Adipose tissue (tissue), 3 donors: ENCODE measurements around the gene PINLYP. TPM values are rescaled to one million over a fixed set of nuclear protein-coding genes. Genes with fewer than 3 reads are reported as not detected.
"Not testable (repeated sequence)": the region's sequence is repeated elsewhere in the genome, so short reads cannot be mapped to it uniquely, and the experiment has no call there.

Experiments used
- H3K27ac ChIP-seq: one replicate; pipeline ENCODE4 v1.5.1; 2013; ENCODE audit warnings: low read depth, low read length
- WGBS, 3 donors: extraction: QIAGEN DNeasy Blood & Tissue Kit; methylation state at CpG; one replicate each; pipeline ENCODE4 v1.1.7; 2013; 5-methylcytosine and 5-hydroxymethylcytosine counted together
- polyA plus RNA-seq, 3 donors: library from polyadenylated mRNA; stranded (reverse); fragments of 200-250 nt; gene quantifications; one replicate each; pipeline ENCODE4 v1.2.3, GENCODE V29; 2013
- donor health status: healthy with polysubstance abuse.
- donor health status: Bipolar disorder and iron deficiency.
- donor health status: healthy.

The PINLYP gene
- polyA plus RNA-seq, 3 donors: 2.7 to 22.4 (median 9.6) TPM

DNA sequence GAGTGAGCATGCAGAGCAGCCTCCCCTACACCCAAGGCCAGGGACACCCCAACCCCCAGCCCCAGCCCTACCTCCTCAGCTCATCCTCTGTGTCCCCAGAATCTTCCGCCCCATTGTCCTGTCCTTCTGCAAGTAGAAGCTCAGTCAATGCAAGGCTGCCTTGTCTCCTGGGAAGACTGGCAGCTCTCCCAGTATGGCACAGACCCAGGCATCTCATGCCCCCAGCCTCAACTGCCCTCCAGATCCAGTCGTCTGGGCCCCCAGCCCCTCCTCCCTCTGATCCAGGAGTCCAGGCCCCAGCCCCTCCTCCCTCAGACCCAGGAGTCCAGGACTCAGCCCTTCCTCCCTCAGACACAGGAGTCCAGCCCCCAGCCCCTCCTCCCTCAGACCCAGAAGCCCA is 29.6 kb upstream of the PINLYP start:
- 79 to 86% (median 80%) methylated on average over 2 of the region's 2 CpGs for WGBS, 3 donors
- no peak overlapping the region for H3K27ac ChIP-seq

DNA sequence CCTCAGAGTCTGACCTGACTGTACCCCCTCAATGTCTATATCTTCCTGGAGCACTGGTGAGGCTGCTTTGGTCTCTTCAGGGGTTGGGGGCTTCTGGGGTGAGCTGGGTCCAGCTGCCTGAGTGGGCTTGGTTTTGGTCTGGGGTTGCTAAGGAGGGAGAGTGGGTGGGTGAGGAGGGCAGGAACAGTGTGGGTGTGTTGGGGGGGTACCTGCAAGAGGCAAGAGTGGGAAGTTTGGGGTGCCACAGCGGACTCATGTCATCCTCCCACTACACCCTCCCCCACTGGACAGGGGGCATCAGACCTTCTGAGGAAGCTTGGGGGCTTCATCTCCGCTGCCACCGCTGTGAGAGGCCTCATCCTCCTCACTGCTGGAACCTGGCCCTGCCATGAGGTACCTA is 29.0 kb upstream of the PINLYP start:
- no peak overlapping the region for H3K27ac ChIP-seq
- WGBS, 3 donors: 97 to 100% (median 100%) methylated on average over 3 of the region's 3 CpGs

DNA sequence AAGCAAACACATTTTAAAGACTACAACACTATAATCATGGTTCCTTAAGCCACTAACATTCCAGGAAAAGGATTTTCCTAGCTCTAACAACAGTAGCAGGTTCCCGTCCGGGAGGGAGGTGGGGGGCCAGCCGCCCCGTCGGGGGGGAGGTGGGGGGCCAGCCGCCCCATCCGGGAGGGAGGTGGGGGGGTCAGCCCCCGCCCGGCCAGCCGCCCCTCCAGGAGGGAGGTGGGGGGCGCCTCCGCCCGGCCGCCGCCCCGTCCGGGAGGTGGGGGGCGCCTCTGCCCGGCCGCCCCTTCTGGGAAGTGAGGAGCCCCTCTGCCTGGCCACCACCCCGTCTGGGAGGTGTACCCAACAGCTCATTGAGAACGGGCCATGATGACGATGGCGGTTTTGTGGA is 27.7 kb upstream of the PINLYP start:
- not testable (repeated sequence) for H3K27ac ChIP-seq
- WGBS, 3 donors: 89 to 100% (median 90%) methylated on average over 5 to 17 of the region's 24 CpGs

DNA sequence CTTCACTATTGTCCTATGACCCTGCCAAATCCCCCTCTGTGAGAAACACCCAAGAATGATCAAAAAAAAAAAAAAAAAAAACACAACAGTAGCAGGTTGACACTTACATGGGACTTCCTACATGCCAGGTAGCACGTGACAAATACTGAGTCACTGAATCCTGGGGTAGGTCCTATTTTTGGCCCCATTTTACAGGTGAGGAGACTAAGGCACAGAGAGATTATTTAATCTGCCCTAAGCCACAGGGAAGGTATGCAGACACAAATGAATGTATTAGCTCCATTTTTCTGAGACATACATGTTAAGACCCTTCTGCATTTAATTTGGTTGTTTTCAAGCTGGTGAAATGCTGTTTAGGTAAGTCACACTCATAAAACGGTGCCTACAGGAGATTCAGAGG is 26.9 kb upstream of the PINLYP start:
- WGBS, 3 donors: 86 to 89% (median 86%) methylated on average over 2 of the region's 2 CpGs
- no peak overlapping the region for H3K27ac ChIP-seq

DNA sequence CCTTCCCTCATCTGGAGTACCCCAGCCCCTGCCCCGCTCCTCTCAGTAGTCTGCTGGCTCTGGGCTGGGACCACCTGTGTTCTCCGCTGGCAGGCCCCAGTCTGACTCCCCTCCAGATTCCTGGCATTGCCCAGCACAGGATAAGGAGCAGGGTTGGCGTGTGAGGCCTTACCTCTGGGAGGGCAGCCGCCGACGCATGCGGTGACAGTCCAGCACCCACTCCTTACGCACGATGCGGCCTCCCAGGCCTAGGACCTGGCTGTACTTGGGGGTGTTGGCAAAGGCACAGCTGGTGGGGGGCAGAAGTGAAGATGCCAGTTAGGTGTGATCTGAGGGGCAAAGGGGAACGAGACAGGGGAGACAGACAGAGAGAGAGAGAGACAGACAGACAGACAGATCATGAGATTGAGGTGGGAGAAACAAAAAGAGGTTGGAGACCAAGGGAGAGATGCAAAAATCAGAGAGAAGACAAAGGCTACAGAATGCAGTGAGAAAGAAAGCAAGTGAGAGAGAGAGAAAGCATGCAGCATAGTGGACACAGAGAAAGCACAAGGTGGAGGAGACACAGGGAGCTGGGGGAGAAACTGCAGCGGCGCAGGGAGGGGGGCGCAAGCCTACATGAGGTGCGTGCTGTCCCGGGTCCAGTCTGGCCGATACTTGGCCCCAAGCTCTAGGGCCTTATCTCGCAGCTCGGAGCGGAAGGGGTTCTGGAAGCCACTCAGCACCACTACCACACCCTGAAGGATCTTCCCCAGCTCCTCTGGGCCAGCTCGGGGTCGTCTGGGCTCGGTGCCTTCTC is 24.0 kb upstream of the PINLYP start:
- WGBS, 3 donors: 90 to 95% (median 94%) methylated on average over 22 to 23 of the region's 23 CpGs
- no peak overlapping the region for H3K27ac ChIP-seq

DNA sequence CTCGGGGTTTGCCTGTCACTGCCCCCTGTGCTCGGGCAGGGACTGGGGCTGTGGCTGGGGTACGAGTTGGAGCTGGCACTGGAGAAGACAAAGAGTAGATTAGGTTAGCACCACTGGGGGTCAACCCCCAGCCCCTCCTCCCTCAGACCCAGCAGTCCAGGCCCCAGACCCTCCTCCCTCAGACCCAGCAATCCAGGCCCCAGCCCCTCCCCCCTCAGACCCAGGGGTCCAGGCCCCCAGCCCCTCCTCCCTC is 23.5 kb upstream of the PINLYP start:
- 89 to 92% (median 91%) methylated on average over 3 of the region's 3 CpGs for WGBS, 3 donors
- H3K27ac ChIP-seq: no peak overlapping the region

DNA sequence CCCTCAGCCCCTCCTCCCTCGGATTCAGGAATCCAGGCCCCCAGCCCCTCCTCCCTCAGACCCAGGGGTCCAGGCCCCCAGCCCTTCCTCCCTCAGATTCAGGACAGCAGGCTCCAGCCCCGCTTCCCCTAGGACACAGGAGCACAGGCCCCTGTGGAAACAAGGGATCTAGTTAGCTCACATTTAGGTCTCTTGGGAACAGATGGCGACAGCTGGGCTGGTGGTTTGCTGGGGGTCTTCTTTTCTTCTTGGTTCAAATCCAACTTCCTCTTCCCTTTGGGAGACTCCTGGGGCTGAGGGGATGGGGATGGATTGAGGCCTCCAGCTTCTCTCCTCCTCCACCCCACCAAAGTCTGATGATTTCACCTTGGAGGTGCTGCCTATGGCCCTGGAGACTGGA is 23.0 kb upstream of the PINLYP start:
- WGBS, 3 donors: 73 to 93% (median 79%) methylated on average over 3 of the region's 3 CpGs
- no peak overlapping the region for H3K27ac ChIP-seq

DNA sequence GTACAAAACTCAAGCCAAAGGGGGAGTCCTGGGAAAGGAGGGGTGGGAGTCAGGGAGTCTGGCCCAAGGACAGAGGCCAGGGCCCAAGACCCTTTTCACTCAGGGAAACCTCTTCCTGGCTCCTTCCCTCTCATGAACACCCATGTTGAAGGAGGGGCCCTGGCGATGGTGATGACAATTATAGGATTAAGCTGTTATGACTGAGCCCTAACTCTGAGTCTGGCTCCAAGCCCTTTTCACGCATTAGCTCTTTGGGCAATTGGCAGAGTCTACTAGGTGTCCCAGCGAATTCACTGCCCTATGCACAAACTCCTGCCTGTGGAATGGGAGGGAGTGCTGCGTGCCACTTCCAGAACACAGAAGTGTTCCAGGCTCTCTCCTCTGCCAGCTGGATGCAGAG is 21.9 kb upstream of the PINLYP start:
- no peak overlapping the region for H3K27ac ChIP-seq
- WGBS, 3 donors: 77 to 92% (median 81%) methylated on average over 4 of the region's 4 CpGs

DNA sequence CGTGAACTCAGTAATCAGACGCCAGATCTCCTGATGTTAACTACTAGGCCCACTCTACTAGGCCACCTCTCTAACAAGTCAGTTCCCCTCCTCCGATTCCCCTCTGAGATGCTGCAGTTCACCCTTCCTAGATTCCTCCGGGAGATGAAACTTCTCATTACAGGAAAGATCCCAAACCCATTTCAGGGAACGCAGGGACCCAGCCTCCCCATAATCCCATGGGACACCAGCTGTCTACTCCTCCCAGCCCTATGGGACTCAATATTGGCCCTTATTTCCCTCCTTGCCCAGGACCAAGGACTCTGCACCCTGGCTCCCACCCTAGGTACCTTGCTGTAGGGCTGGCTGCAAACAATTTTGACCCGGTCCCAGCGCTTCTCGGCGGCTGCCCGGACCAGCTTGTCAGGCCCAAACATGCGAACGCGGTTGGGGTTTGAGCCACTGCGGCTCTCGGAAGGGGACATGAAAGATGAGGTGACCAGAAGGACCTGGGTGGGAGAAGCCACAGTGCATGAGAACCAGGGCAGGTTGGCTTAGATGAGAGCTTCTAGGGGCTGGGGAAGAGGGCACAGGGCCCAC is 21.2 kb upstream of the PINLYP start:
- 92 to 99% (median 95%) methylated on average over 15 of the region's 15 CpGs for WGBS, 3 donors
- H3K27ac ChIP-seq: no peak overlapping the region

DNA sequence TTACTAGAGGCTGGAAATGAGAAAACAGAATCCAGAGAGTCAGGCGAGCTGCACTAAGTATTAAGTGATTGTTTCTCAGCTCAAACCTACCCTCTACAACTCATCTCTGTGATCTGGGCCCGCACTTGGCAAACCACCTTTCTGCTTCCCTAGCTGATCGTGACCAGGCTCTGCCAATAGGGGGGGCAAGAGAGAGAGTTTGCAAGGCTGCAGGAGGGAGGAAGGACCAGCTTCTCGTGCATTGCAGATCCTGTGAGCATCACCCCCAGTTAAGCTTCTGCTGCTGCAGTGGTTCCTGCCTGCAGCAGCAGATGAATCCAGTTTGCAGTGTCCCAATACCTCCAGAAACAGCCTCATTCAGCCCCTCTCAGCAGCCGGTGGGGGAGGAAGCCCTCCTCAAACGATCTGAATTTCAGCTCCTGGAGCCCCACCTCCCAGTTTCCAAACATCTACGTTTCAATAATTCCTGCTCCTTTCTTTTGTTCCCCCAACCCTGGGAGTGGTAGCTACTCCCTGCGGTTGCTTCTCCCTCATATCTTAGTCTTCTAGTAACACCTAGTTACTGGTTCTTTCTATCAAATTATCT is 20.3 kb upstream of the PINLYP start:
- WGBS, 3 donors: 34 to 43% (median 36%) methylated on average over 8 of the region's 8 CpGs
- H3K27ac ChIP-seq: no peak overlapping the region

DNA sequence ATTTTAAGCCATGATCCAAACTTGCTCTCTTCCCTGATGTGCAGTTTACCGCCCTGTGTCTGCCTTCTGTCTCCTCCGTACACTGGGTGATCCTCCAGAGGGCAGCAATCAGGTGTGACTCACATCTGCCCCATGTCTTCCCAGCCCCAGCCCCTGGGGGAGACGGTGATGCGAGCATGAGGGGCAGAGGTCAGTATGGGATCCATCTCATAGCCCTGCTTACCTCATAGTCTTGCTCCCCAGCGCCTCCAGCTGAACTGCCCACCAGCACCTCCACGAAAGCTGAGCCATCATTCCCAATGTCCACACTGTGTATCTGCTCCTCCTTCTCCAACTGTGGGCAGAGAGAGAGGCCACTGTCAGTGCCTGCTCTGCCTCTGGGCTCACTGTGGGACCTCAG is 14.9 kb upstream of the PINLYP start:
- 79 to 87% (median 84%) methylated on average over 6 of the region's 6 CpGs for WGBS, 3 donors
- H3K27ac ChIP-seq: no peak overlapping the region

DNA sequence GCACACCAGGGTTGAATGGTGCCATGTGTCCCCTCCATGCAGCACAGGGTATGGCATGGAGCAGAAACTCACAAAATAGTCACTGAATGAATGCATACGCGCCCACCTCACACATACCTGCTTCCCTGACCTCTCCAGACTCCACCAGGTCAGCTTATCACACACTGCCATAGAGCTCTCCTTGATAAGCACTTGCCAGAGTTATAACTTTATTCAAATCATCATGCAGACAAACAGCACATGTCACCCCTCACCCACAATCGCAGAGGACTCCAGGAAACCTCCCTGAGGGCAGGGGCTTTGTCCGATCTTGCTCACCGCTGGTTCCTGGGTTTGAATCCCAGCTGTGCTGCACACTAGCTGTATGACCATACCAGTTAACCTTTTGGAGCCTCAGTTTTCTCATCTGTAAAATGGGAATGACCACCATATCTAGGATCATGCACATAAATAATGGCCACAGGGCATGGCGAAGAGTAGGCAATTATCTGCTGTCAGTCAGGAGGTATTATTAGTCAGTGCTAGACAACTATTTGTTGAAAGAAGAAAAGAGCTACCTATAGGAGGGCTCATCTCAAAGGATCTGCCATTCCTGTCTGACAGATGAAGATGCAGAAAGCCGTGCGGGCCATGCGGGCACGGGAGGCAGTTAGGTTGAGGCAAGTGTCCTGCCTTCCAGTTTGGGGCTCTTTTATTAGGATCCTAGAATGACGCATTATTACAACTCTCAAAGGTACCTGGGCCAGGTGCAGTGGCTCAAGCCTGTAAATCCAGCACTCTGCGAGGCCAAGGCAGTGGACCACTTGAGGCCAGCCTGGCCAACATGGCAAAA is 14.2 kb upstream of the PINLYP start:
- 92 to 94% (median 93%) methylated on average over 12 of the region's 12 CpGs for WGBS, 3 donors
- no peak overlapping the region for H3K27ac ChIP-seq

DNA sequence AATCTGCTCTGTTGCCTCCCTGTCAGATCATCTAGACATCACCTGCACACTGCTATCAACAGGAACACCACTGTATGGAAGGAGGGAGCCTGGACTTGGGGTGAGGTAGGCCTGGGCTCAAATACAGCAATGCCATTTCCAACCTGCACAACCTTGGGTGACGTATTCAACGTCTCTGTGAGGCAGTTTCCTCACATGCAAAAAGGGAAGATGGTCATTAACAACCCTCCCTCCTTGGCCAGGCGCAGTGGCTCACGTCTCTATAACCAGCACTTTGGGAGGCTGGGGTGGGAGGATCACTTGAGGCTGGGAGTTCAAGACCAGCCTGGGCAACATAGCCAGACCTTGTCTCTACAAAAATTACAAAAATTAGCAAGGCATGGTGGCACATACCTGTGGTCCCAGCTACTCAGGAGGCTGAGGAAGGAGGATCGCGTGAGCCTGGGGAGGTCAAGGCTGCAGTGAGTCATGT is 13.3 kb upstream of the PINLYP start:
- WGBS, 3 donors: 52 to 85% (median 60%) methylated on average over 6 of the region's 6 CpGs
- H3K27ac ChIP-seq: no peak overlapping the region

DNA sequence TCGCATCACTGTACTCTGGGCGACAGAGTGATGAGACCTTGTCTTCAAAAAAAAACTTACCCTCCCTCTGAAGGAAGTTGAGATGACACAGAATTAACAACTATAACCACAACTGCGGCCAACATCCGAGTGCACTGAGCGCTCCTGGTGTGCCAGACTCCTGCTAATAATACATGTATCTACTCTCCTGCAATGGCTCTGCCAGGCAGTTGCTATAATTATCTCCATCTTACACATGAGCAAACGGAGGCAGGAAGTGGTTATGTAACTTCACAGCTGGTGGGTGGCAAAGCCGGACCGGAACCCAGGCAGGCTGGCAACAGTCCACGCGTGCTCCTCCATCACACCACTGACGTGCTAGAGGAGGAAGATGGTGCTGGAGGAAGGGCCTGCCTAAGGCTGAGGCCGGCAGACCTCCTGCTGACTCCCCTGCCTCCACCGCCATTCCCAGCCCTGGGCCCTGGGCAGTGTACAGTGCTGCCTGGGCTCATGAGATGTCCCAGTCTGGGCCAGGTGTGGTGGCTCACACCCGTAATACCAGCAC is 12.8 kb upstream of the PINLYP start:
- peak overlapping the region; percentile 26 for H3K27ac ChIP-seq
- 35 to 69% (median 51%) methylated on average over 14 of the region's 14 CpGs for WGBS, 3 donors

DNA sequence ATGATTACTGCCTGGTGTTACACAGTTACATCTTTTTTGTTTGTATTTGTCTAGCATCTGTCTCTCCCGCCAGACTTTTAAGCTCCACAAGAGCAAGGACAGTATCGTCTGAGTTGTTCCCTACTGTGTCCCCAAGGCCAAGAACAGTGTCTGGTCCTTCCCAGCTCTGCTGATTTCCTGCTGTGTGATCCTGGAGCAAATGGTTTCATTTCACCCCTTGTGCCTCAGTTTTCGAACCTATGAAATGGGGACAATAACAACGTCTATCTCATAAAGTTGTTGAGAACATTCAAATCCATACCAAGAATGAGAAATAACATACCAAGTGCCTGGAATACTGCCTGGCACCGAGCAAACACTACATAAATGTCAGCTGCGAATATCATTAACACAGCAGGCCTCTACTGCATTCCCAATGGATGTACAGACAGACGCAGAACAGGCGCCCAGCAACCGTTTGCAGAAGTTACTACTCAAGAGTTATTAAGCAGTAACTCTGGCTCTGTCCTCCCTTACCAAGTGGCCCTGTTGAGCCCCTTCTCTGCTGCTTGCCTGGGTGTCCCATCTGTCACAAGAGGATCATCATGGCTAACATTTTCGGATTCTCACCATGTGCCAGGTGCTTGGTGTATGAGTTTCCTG is 11.7 kb upstream of the PINLYP start:
- whole genome bisulfite sequencing, 3 donors: 83 to 93% (median 91%) methylated on average over 10 of the region's 10 CpGs
- H3K27ac ChIP-seq: no peak overlapping the region

DNA sequence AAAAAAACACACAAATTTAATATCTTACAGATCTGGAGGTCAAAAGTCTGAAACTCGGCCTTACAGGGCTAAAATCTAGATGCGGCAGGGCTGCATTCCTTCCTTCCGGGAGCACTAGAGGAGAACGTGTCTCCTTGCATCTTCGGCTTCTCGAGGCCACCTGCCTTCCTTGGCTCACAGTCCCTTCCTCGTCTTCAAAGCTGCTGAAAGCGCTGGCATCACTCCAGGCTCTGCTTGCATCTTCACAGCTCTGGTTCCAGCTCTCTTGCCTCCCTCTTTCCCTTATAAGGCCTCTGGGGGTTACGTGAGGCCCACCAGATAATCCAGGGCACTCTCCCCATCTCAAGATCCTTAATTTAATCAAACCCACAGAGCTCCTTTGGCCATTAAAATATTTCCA is 10.8 kb upstream of the PINLYP start:
- no peak overlapping the region for H3K27ac ChIP-seq
- WGBS, 3 donors: 63 to 83% (median 70%) methylated on average over 9 of the region's 9 CpGs

DNA sequence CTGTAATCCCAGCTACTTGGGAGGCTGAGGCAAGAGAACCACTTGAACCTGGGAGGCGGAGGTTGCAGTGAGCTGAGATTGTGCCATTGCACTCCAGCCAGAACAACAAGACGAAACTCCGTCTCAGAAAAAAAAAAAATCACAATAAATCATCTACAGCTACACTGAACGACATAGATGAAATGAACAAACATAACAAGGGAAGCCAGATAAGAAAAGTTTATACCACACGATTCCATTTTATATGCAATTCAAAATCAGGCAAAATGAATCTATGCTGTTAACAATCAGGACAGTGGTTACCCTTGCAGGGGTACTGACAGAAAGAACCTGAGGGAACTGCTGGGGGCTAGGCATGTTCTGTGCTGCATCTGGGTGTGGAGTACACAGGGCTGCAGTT is 5.9 kb upstream of the PINLYP start:
- no peak overlapping the region for H3K27ac ChIP-seq
- 68 to 89% (median 85%) methylated on average over 5 of the region's 5 CpGs for WGBS, 3 donors

DNA sequence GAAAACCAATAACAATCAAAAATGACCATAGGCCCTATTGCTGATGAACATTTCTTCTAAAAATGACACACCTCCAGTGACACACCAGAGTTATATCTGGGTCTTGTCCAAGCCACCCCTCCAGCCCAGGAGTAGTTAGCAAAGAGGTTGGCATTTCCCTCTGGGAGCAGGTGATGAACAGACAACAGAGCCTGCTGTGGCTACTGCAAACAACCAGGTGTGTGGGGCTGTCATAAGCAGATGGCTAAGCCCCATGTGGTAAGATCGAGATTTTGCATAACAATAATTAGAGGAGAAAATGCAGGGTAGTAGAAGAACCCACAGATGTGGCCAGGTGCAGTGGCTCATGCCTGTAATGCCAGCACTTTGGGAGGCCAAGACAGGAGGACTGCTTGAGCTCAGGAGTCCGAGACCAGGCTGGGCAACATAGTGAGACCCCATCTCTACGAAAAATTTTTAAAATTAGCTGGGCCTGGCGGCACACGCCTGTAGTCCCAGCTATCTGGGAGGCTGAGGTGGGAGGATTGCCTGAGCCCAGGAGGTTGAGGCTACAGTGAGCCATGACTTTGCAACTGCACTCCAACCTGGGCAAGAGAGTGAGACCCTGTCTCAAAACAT is 5.3 kb upstream of the PINLYP start:
- WGBS, 3 donors: 84 to 91% (median 90%) methylated on average over 5 of the region's 5 CpGs
- H3K27ac ChIP-seq: no peak overlapping the region
